Stimulated activated CD4-positive, alpha-beta T cell treated with anti-CD3 and anti-CD28 coated beads, Interleukin-2, amount 100 ng/mL, for 4 hours (primary cell): Measurements from ENCODE around the gene MOCS1.

Experiments used
- DNase-seq: peaks from one replicate; pipeline ENCODE4 v3.0.0-alpha.2; 2020; ENCODE audit warnings: low read depth

MOCS1 gene

DNA sequence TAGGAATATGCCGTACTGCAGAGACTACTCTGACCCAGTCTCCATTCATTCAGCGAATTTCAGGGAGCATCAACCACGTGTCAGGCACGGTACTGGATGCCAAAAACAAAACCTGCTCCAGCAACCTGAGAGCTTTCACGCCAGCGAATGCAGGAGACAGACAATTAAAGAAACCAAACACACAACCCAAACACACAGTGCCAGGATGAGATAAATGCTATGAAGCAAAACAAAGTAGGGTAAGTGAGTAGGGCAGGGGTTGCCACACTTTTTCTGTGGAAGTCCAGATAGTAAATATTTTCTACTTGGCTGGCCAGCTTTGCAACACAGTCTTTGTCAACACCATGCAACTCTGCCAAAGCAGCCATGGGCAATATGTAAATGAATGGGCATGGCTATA, 10.0 kb downstream of the MOCS1 start:
- DNase-seq = no peak

DNA sequence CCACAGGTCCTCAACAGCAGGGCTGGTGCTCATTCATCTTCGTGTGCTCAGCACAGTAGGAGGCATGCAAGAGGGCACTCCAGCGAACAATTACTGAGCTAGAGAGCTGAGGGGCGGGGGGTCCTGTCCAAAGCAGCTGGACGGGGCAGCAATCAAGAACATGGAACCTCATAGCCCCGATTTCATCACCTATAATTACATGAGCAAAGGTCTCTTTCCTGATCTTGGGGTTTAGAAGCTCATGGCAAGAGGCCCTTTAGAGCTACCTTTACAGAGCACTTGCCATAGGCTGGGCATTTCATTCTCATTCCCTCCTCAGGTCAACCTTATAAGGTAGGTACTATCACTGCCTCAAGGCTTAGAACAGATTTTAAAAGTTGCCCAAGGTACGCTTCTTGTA, 10.4 kb downstream of the MOCS1 start:
- DNase-seq = no peak

DNA sequence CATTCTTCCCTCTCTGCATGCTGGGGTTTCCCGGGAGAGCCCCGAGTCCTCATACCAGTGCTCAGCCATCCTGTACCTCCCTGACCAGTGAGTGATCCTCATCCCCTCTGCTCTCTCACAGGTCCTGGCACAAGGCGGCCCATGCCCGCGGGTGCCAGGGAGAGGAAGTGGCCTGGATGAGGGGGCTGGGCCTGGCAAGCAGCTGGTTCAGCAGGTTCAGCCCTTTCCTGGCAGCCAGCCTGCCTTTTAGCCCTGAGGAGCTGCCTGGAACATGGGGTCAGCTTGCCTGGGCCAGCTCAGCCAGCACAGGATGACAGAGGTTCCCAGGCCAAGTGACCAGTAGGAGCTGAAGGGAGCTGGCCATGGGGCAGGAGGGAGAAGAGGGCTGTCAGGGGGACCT, 10.9 kb downstream of the MOCS1 start:
- DNase-seq = no peak

DNA sequence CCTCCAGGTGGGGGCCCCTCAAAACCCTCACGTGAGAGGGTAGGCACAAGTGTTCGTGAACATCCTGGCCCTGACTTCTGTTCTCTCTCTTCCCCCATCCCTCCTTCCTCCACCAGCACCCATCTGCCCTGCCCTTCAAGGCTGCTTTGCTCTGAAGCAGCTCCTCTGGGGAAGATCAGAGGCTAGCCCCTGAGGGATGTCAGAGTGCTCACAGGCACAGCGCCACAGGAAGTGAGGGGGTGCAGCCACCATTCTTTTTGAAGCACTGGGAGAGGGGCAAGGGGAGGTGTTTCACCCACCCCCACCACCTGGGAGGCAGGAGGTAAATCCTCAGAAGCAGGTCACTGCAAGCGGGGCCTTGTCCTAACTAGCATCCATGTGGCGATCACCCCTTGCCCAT, 11.4 kb downstream of the MOCS1 start:
- no peak for DNase-seq

DNA sequence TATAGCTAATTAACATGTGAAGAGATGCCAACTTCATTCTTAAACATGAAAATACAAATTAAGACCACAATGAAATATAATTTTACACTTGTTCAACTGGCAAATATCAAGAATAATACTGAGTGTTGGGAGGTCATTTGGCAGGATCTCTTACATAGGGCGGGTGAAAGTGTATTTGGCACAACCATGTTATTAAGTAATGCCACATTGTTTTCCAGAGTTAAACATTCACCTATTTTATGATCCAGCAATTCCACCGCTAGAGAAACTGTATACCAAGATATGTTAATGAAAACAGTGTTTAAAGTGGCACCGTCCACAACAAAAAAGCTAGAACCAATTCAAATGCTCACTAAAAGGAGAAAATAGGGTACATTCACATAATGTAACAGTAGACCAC, 14.1 kb downstream of the MOCS1 start:
- DNase-seq = no peak

DNA sequence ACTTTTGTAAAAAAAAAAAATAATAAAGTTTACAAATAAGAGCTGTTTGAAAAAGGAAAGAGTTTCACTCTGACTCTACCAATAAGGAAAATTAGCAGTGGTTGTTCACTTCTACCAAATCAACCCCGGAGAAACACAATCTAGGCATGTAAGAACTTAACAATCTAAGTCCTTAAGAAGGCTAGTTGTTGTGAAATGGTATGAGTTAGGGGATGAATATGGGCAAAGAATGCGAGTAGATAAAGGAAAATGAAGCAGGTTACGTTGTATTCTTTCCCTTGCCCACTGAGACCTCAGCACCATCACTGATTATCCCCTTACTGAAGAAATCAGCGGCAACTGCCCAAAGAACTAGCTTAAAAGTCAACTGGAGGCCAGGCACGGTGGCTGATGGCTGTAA, 15.4 kb downstream of the MOCS1 start:
- no peak for DNase-seq

DNA sequence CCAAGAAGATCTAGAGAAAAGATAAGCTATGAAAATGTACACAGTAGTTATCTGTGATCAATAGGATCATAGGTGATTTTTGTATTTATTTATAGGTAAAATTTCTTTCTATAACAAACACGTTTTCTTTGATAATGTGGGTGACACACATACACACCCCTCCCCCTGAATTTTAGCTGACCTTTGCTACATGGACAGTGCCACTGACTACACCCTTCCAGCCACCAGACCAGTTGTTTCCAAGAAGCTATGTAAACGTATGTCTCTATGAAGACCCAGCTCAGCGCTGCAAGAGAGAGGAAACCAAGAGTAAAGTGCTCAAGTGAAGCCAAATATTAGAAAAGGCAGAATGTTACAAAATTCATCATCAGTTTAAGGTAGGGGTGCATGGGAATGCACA, 16.3 kb downstream of the MOCS1 start:
- no peak for DNase-seq

DNA sequence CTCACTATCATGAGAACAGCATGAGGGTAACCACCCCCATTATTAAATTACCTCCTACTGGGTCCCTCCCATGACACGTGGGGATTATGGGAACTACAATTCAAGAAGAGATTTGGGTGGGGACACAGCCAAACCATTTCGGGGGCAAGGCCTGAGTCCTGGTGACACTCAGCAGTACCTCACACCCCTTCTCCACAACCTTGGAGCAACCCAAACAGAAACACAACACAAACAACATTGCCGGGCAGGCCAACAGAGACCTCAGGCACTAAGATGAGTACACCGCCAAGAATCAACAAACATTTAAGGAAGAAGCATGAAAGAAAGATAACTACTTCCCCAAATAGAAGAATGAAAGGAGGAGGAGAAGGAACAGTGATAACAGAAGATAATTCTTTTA, 16.9 kb downstream of the MOCS1 start:
- DNase-seq = no peak

DNA sequence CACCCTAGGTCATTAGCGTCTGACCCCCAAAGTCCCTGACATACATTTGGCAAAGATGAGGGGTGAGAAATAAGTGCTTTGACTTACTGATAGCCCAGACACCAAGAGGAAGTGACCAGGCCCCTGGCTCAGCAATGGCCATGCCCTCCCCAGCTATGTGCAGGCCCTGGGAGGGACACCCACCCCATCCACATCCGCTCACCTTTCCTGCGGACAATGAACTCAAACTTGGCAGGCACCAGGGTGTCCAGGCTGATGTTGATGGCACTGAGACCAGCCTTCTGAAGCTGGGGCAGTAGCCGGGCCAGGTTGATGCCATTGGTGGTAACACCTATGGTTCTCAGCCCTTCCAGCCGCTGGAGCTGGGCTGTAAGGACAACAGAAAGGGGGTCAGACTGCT, 18.4 kb downstream of the MOCS1 start:
- no peak for DNase-seq

DNA sequence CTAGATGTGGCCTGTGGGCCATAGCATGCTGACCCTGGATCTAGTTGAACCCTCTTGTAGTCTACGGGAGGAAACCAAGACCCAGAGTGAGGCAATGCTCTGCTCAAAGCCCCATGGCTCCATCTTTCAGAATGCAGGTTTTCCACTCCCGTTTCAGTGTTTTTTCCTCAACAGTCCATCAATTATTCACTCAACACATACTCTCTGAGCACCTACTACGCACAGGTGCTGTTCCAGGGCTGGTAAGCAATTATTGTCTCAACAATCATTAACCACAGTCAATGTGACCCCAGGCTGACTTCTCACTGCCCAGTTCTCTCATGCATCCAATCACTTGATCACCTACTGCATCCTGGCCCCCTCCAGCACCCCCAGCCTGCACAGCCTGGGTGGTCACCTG, 20.0 kb downstream of the MOCS1 start:
- DNase-seq = no peak

DNA sequence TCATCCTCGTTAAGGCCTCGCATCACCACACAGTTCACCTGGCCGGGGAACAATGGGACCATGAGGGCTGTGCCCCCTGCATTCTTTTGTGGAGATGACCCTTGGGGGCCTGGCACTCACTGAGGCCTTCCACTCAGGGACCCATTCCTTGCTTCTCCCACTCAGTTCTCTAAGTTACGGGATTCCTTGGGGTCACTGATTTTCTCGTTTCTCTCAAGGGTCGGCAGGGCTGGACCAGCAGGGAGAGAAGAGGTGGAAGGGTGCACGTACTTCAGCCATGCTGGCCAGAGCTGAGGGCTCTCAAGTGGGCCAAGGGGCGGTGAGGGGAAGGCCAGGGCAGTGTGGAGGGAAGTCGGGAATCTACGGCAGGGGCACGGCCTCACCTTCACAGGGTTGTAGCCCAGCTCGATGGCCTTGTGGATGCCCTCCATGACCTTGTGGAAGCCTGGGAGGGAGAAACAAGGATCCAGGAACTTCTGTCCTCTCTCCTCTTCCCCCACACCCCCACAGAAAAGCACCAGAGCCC, 20.8 kb downstream of the MOCS1 start:
- no peak for DNase-seq

DNA sequence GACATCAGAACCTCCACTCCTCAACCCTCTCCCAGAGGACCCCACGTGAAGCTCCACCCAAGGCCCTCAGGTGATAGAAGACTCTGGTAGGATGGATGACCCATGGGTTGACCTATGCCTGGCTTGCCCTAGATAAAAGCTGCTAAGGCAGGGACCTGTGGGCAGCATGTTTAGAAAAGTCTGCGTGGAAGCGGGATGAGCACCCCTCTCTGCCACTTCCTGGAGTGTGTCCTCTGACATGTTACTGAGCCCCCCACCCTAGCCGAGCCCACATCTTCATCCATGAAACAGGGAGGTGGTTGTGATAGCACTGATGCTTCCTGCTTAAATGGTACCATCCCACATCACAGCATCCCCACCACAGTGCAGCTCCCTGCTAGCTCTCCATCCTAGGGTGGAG, 21.8 kb downstream of the MOCS1 start:
- no peak for DNase-seq

DNA sequence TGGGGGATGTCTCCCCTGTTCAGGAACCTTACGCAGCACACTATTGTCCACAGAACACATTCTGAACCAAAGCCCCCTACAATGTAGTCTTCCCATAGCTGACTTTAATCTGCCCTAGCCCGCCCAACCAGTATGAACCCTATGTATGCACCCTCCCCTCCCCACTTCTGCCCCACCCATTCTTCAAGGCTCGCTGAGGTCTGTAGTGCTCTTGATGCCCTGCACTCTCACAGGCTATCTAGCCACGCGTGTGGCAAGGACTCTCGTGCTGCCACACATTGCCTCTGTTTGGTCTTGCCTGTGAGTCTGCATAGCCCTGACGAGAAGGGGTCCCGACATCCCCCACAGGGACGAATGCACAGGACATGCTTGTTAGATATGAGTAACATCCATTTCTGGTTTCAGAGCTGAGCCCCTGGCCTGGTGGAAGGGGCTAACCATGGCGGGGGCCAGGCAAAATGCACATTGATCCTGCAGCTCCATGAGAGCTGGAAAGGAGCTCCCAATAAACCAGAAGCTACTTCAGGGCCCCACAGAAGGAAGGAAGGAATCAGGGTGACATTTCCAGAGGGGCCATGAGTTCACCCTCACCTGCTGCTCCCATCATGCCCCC, 22.6 kb downstream of the MOCS1 start:
- DNase-seq = no peak

DNA sequence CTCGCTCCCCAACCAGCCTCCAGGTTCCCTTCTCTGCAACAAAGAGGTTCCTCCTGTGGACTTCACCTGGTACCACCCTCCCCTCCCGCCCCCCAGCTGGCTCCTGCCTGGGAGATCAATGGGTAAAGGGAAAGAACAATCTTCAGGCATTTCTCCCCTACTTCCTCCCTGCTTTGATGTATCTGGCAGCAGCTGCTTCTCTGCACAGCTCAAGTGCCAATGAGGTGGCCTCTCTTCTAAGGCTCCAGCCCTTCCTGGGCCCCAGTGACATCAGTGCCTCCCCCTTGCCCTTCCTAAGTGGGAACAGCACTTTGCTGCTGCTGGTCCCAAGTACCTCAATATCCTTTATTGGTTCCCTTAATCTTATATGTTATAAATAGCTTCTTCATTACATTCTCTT, 23.5 kb downstream of the MOCS1 start:
- no peak for DNase-seq

DNA sequence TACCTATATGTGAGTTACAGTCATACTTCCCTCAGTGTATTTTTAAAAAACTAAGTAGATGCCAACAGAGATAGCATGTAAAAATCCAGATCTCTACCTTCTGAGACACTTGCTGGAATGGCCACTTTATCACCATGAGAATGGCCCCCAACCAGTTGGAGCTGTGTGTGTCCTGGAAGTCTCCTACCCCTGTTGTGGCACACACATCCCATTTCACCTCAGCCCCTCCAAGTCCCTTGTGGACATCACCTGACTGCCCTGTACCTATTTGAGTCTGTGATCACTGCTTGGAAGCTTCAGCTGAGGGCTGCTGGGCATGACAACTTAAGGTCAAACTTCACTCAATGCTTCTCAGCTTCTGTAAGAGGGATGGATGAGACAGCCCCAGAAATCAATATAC, 24.1 kb downstream of the MOCS1 start:
- DNase-seq = no peak

DNA sequence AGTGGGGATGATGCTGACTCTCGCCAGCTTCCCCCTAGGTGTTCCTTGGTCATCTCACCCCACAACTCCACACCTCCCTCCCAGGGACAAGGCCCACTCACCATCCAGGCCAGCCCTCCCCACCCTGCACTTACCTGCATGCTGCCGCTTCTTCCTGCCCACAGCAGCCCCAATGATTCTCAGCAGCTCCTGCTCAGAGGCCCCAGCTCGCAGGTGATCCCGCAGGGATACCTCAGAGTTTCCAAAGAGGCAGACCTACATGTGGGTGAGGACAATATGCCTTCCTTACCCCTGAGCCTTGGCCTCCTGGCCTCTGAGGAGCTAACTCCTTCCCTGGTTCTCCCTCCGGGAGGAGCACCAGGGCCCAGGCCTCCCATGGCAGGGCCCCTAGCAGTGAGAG, 24.6 kb downstream of the MOCS1 start:
- DNase-seq = no peak

DNA sequence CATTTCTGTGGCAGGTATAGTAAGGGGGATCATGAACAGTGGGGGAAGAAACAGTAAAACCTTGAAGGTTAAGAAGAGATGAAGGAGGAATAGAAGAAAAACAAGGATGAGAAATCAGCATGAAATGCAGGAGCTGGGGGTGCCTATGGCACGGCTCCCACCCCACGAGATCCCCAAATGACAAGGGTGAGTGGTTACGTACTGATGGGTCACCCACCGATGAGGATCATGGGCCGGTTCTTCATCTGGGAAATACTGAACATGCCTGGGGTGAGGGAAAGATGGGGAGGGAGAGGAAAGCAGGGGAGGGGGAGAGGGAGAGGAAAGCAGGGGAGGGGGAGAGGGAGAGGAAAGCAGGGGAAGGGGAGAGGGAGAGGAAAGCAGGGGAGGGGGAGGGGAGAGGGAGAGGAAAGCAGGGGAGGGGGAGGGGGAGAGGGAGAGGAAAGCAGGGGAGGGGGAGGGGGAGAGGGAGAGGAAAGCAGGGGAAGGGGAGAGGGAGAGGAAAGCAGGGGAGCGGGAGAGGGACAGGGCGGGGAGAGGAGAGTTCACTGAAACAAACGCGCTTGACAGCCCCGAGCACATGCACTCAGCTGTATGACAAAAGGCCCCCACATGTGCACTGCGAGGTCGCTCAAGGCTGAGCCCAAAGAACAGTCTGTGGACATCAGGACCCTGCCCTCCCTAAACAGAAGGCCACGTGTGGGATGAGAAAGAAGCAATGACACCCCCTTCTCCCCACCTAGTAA, 25.3 kb downstream of the MOCS1 start:
- DNase-seq = no peak

DNA sequence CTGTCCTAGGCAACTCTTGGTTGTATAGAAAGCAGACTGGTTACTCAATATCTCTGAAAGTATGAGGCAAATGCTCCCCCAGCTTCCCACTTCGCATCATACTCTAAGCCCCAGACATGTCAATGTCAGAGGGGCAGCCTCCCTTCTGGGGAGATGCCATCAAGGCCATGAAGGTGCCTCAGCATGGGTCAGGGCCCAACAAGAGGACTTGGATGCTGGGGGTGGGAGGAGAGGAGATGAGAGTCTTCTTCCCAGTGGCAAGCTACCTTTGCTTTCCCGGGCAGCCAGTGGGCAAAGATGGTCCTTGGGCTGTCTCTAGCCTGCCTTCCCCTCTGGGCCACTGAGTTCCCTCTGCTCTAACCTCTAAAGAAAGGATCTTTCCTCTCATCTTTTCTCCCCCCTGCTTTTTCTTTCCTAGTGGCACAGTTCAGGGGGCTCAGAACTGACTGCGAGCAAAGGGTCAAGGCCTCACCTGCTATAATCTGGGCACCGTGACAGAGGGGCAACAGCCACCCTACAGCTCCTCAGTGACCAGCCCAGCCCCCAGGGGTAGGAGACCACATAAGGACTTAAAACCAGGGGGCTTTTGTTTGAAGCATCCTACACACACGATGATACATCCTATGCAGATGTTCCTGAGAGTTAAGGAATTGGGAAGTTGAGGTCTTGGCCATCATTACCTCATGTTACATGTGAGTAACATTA, 26.2 kb downstream of the MOCS1 start:
- no peak for DNase-seq

DNA sequence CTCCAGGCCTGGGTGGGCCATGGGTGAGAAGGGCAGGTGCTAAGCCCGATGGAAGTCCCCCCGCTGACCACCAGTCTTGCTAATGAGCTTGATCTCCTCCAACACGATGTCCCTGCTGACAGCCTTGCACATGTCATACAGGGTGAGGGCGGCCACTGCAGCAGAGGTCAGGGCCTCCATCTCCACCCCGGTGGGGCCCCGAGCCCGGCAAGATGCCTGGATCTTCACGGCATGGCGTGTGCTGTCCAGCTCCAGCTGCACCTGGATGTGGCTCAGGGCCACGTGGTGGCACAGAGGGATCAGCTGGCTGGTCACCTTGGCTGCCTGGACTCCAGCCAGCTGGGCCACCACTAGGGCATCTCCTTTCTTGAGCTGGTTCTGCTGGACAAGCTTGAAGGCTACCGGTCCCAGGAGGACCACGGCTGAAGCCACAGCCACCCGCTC, 27.9 kb downstream of the MOCS1 start:
- no peak for DNase-seq

DNA sequence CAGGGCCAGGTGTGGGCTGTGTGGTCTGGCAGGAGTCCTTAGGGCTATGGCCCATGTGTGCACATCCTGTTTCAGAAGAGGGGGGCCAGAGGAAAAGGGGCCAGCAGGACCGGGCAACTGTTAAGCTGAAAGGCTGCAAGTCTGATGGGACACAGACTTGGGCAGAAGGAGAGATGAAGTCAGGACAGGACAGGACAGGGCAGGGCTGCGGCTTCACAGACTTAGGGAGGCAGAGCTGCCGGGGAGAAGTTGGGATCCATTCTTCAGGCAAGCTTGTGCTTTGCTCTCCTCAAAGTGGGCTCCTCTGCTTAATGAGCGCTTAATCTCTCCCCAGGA, 28.7 kb downstream of the MOCS1 start:
- no peak for DNase-seq

DNA sequence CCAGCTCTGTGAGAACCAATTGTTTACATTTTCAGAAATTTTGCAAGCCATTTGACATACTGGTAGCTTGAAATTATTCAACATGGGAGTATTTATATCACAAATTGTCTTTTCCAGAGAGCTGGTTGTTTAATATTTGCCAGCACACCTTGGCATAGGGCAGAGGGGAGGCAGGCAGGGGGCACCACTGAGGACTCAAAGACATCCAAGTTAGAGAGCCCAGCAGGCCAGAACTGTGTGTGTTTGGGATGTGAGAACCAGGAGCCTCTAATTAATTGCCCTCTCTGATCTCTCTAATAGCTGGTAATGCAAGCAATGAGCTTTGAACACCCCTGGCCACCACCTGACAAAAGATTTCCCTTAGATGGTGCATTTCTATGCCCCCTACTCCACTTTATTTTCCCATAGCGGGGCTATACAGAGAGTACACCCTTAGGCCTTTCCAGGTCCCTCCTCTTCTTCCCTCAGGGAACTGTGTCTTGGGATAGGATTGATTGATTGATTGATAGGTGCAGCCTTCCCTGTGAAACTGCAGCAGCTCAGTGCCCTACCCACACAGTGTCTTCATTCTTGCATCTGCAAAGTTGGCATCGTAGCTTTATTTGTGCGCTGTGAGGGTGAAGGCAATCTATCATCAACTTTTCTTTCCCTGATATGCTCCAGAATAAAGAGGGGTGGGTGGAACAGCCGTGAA, 29.2 kb downstream of the MOCS1 start:
- no peak for DNase-seq

DNA sequence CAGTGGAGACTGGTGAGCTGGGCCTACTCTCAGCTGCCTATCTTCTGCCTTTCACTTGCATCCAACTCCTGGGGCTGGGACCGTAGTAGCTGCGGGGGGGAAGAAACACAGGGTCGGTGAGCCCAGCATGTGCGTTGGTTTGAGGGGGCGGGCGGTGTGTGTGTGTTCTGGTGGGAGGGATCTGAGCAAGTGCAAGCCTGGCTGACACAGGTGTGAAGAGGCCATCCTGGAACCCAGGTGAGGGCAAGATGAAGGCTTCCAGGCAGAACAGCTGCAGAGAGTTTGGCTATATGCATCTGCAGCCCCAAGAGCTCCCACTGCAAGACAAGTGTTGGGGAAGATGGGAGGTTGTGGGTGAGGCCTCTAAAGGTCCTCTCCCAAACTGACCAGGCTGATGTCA, 30.6 kb downstream of the MOCS1 start:
- DNase-seq = no peak
